ENCODE measurements around the gene MDC1. TPM values are rescaled to one million over a fixed set of nuclear protein-coding genes. Genes with fewer than 3 reads are reported as not detected.

The MDC1 gene
- total RNA-seq, 1 experiment from 2014 or later, result 77.6 TPM

GRCh38 chr6:30721198-30722024 lies 4.3 kb upstream of the MDC1 start:
- peak overlapping the region; percentile 69 for H3K18ac ChIP-seq (ENCODE audit: insufficient read length, low read depth, low read length)
- peak overlapping the region; percentile 62 for H3K4me2 ChIP-seq (ENCODE audit: insufficient read depth, insufficient read length, low read length)
- H3K9ac ChIP-seq (ENCODE audit: extremely low read depth, insufficient read length, low read length), result peak overlapping the region; percentile 99
- H3K4ac ChIP-seq (ENCODE audit: low read depth, low read length), result peak overlapping the region; percentile 78; the same call in 1 of the 2 replicates
- H3K79me1 ChIP-seq (ENCODE audit: insufficient read depth, low read depth, low read length, poor library complexity, severe bottlenecking), result no peaks in the 10 kb centered on the region
- peak; percentile 52 for TF ChIP-seq CTCF (conservative IDR thresholded peaks at IDR 0.05)
- peak; percentile 85 for DNase-seq
- H4K5ac ChIP-seq (ENCODE audit: insufficient read length, low read depth, low read length), result no peak overlapping the region
- Mint-ChIP-seq H3K4me1 (peaks cover 34 to 50% of the 10 kb centered on the region in 2 experiments), H3K36me3 (ENCODE audit: insufficient read depth in 1 of 3, low read depth in 3 of 3) (peaks cover 45 to 58% (median 52%) of the 10 kb centered on the region in 3 experiments), H3K9me3 (peaks cover 6 to 7% of the 10 kb centered on the region in 2 experiments; a peak in 4 of 5 replicates), H3K27ac (peak overlapping the region; percentile 99 to 100 (median 99)), H3K27me3 (ENCODE audit: low read depth) (peaks cover 8% of the 10 kb centered on the region; the same call in 1 of the 2 replicates), H3K4me3 (peak overlapping the region; percentile 93 to 98)
- WGBS (ENCODE audit: extremely low coverage, insufficient read length, low lambda C conversion rate), result no CpG with 5 or more reads among the region's 71 CpGs
- H3K27me3 ChIP-seq (ENCODE audit: insufficient read depth, low read length), result no peaks in the 10 kb centered on the region
- no peak overlapping the region for H2AFZ ChIP-seq (ENCODE audit: low read length)
- peak overlapping the region; percentile 86 for H3T11ph ChIP-seq (ENCODE audit: low read length)
- H3K23me2 ChIP-seq (ENCODE audit: insufficient read length, low read depth, low read length, poor library complexity, severe bottlenecking), result peaks cover 15% of the 10 kb centered on the region
- no peak overlapping the region for H2BK5ac ChIP-seq (ENCODE audit: insufficient read length, low read length)
- no peak overlapping the region for H2AK5ac ChIP-seq (ENCODE audit: insufficient read length, low read length)
- peaks cover 11% of the 10 kb centered on the region; the same call in 1 of the 2 replicates for H3K79me2 ChIP-seq (ENCODE audit: insufficient read depth, low read length)
- no peaks in the 10 kb centered on the region for H3K9me3 ChIP-seq (ENCODE audit: control insufficient read depth, low read depth, low read length)
- H2BK12ac ChIP-seq (ENCODE audit: insufficient read length, low read depth, low read length), result no peak overlapping the region
- H4K8ac ChIP-seq (replicated peaks; ENCODE audit: insufficient read length, low read depth, low read length), result no peak overlapping the region
- no peak overlapping the region for H2BK120ac ChIP-seq (ENCODE audit: low read depth, low read length, poor library complexity, severe bottlenecking)
- H3K14ac ChIP-seq (ENCODE audit: insufficient read depth, low read length), result peak overlapping the region; percentile 76; the same call in 1 of the 2 replicates
- H3K27ac ChIP-seq (ENCODE audit: insufficient read length, low read depth, low read length), result peak overlapping the region; percentile 66
- no peak overlapping the region for H3K56ac ChIP-seq (ENCODE audit: insufficient read length, low read depth, low read length)
- H4K91ac ChIP-seq (ENCODE audit: insufficient read length, low read depth, low read length), result no peak overlapping the region
- no peaks in the 10 kb centered on the region for H4K20me1 ChIP-seq (ENCODE audit: control insufficient read depth, insufficient read depth, insufficient read length)
- H3K23ac ChIP-seq (ENCODE audit: insufficient read length, low read depth, low read length), result no peak overlapping the region
- no peaks in the 10 kb centered on the region for H3K4me1 ChIP-seq (ENCODE audit: insufficient read depth, low read length)
- no peak overlapping the region for H2BK15ac ChIP-seq (ENCODE audit: low read depth, low read length)
- H2BK20ac ChIP-seq (ENCODE audit: low read depth, low read length, poor library complexity, severe bottlenecking), result no peak overlapping the region

All from H9 (cell line).